Immature natural killer cell (primary cell): ENCODE data around the gene IL1RN. TPM values are rescaled to one million over a fixed set of nuclear protein-coding genes. Genes with fewer than 3 reads are reported as not detected.

ENCODE experiments used
- DNase-seq, 3 donors: peaks; one replicate each; pipeline ENCODE4 v3.0.0; 2022; ENCODE audit warnings: mixed read lengths in 1 of 3
- H3K27ac Mint-ChIP-seq, 6 donors: one replicate each; pipeline ENCODE4 v1.8.0; 2020; ENCODE audit warnings: mixed read lengths in 6 of 6, mild to moderate bottlenecking in 5 of 6, inconsistent platforms in 4 of 6, moderate library complexity in 3 of 6
- H3K27me3 Mint-ChIP-seq, 3 donors: one replicate each; pipeline ENCODE4 v1.8.0; 2020 to 2021; ENCODE audit warnings: low read depth in 3 of 3, mild to moderate bottlenecking in 3 of 3, mixed read lengths in 3 of 3, moderate library complexity in 3 of 3, inconsistent platforms in 1 of 3
- H3K36me3 Mint-ChIP-seq, 3 donors: one replicate each; pipeline ENCODE4 v1.8.0; 2020; ENCODE audit warnings: mixed read lengths in 3 of 3, inconsistent platforms in 2 of 3, mild to moderate bottlenecking in 2 of 3
- H3K4me1 Mint-ChIP-seq, 2 donors: one replicate each; pipeline ENCODE4 v1.8.0; 2020; ENCODE audit warnings: inconsistent platforms in 2 of 2, mild to moderate bottlenecking in 2 of 2, mixed read lengths in 2 of 2, moderate library complexity in 1 of 2
- H3K4me3 Mint-ChIP-seq, 5 donors: one replicate each; pipeline ENCODE4 v1.8.0; 2020; ENCODE audit warnings: mild to moderate bottlenecking in 5 of 5, mixed read lengths in 5 of 5, inconsistent platforms in 3 of 5, moderate library complexity in 3 of 5
- H3K9me3 Mint-ChIP-seq, 6 donors: one replicate each; pipeline ENCODE4 v1.8.0; 2020; ENCODE audit warnings: mild to moderate bottlenecking in 6 of 6, mixed read lengths in 6 of 6, inconsistent platforms in 4 of 6, moderate library complexity in 3 of 6
- polyA plus RNA-seq, 3 donors: library from polyadenylated mRNA; unstranded; fragments of 300-500 nt; fragmentation: Illumina TruSeq; gene quantifications; one replicate each; pipeline ENCODE4 v1.2.3, GENCODE V29; 2021

The IL1RN gene
- polyA plus RNA-seq = 1 to 10 TPM in 2 of 3 donors, under 1 TPM in 1; 0.44 to 2.3 (median 1.9) TPM

DNA sequence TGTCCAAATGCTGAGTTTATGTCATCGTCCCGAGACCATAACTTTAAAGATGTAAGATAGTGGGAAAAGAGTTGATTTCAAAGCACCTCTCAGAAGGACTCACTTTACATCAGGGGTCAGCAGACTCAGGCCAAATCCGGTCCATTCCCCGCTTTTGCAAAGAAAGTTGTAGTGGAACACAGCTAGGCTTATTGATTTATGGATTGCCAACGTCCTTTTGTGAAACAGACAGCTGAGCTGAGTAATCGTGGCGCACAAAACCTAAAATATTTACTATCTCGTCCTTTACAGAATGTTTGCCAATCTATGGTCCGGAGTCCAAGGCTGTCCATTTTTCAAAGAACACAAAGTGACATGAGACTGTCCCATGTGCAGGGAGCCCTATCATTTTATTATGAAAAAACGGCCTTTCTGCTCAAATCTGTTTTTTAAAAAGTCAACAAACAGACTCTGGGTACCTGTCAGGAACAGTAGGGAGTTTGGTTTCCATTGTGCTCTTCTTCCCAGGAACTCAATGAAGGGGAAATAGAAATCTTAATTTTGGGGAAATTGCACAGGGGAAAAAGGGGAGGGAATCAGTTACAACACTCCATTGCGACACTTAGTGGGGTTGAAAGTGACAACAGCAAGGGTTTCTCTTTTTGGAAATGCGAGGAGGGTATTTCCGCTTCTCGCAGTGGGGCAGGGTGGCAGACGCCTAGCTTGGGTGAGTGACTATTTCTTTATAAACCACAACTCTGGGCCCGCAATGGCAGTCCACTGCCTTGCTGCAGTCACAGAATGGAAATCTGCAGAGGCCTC is at the start of gene IL1RN:
Gene IL1RN (plus strand): TSS at position 754 of the 801 bp plus-strand sequence. CDS start 27 bp downstream, at position 781.
- peak within 1 kb of the TSS in 1 of 5 donors; percentile 38 for H3K4me3 Mint-ChIP-seq
- no peaks in the 10 kb centered on the region for H3K36me3 Mint-ChIP-seq
- H3K27me3 Mint-ChIP-seq = peaks cover 2 to 9% (median 5%) of the 10 kb centered on the region in 3 donors
- no peaks in the 10 kb centered on the region for H3K9me3 Mint-ChIP-seq
- peak in 2 of 3 donors; percentile 7 to 27 for DNase-seq
- H3K27ac Mint-ChIP-seq = peak within 1 kb of the TSS in 3 of 6 donors; percentile 20 to 38 (median 22)
- H3K4me1 Mint-ChIP-seq = peaks cover 18 to 20% of the 10 kb centered on the region in 2 donors

DNA sequence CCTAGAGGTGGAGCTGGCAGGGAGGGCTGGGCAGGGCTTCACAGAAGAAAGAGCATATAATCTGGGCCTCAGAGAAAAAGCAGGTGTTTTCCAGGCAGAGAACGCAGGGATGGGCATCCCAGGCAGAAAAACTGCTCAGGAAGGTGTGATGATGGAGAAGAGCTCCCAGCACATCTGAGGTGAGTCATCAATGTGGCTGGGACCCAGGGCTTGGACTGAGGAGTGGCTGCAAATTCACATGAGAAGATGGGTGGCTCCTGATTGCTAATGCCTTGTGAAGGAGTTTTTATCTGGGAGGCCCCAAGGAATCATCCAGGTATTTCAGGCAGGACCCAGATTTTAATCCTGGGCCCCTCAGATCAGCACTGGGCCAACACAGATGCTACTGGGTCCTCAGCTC is 49.5 kb upstream of the IL1RN start:
- H3K9me3 Mint-ChIP-seq = no peaks in the 10 kb centered on the region
- peaks cover 5 to 6% of the 10 kb centered on the region in 2 donors for H3K4me1 Mint-ChIP-seq
- no peaks in the 10 kb centered on the region for H3K36me3 Mint-ChIP-seq
- H3K27ac Mint-ChIP-seq = no peak overlapping the region
- no peak overlapping the region for H3K4me3 Mint-ChIP-seq
- H3K27me3 Mint-ChIP-seq = peaks cover 0 to 7% (median 7%) of the 10 kb centered on the region in 3 donors
- no peak for DNase-seq

GRCh38 chr2:113078350-113078839 is 49.0 kb upstream of the IL1RN start:
- no peak for DNase-seq
- peaks cover 5 to 6% of the 10 kb centered on the region in 2 donors for H3K4me1 Mint-ChIP-seq
- H3K9me3 Mint-ChIP-seq = no peaks in the 10 kb centered on the region
- H3K27ac Mint-ChIP-seq = no peak overlapping the region
- H3K27me3 Mint-ChIP-seq = peaks cover 0 to 6% (median 4%) of the 10 kb centered on the region in 3 donors
- H3K36me3 Mint-ChIP-seq = no peaks in the 10 kb centered on the region
- H3K4me3 Mint-ChIP-seq = no peak overlapping the region

- Mint-ChIP-seq H3K4me1 (peaks cover 5 to 6% of the 10 kb centered on the region in 2 donors), H3K9me3 (no peaks in the 10 kb centered on the region), H3K27ac (no peak overlapping the region), H3K27me3 (peaks cover 1 to 6% (median 4%) of the 10 kb centered on the region in 3 donors), H3K4me3 (no peak overlapping the region), H3K36me3 (no peaks in the 10 kb centered on the region)
- no peak for DNase-seq
These were observed 48.3 kb upstream of the IL1RN start for GRCh38 chr2:113079131-113079530.

- no peaks in the 10 kb centered on the region for H3K36me3 Mint-ChIP-seq
- H3K27me3 Mint-ChIP-seq = peaks cover 1 to 6% (median 4%) of the 10 kb centered on the region in 3 donors
- peak in 2 of 3 donors; percentile 12 to 18 for DNase-seq
- H3K4me1 Mint-ChIP-seq = peaks cover 1 to 2% of the 10 kb centered on the region in 2 donors
- no peak overlapping the region for H3K4me3 Mint-ChIP-seq
- H3K27ac Mint-ChIP-seq = no peak overlapping the region
- no peaks in the 10 kb centered on the region for H3K9me3 Mint-ChIP-seq
These were observed 47.3 kb upstream of the IL1RN start for GRCh38 chr2:113080134-113080533.

DNA sequence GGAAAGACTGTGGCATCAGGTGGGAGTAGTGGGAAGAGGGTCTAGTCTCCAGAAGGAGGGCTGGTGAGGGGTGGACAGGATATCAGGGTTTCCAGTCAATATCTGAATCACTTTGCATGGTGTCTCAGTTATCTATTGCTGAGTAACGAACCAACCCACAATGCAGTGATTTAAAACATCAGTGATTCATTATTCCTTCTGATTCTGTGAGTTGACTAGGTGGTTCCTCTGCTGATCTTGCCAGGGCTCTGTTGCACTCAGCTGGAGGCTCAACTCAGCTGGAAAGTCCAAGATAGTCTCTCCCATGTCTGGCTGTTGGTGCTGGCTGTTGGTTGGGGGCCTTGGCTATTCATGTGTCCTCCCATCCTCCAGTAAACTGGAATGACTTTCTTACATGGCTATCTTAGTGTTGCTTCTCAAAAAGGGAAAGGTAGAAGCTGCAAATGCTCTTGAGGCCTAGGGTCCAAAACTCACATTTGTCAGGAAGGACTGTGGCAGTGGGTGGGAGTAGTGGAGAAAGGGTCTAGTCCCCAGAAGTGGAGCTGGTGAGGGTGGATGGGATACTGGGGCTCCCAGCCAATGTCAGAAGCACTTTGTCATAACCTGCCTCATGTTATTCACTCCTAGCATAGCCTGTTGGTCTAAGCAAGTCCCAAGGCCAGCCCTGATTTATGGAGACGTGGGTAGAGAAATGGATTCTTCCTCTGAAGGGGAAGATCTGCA is 45.7 kb upstream of the IL1RN start:
- no peak for DNase-seq
- Mint-ChIP-seq H3K27me3 (peaks cover 1 to 9% (median 4%) of the 10 kb centered on the region in 3 donors), H3K4me3 (no peak overlapping the region), H3K27ac (no peak overlapping the region), H3K9me3 (no peaks in the 10 kb centered on the region), H3K4me1 (no peaks in the 10 kb centered on the region), H3K36me3 (no peaks in the 10 kb centered on the region)

GRCh38 chr2:113083296-113083695 is 44.1 kb upstream of the IL1RN start:
- H3K27me3 Mint-ChIP-seq = peaks cover 1 to 6% (median 4%) of the 10 kb centered on the region in 3 donors
- H3K9me3 Mint-ChIP-seq = no peaks in the 10 kb centered on the region
- DNase-seq = no peak
- H3K4me3 Mint-ChIP-seq = no peak overlapping the region
- H3K4me1 Mint-ChIP-seq = no peaks in the 10 kb centered on the region
- H3K27ac Mint-ChIP-seq = peak overlapping the region in 1 of 6 donors; percentile 5
- no peaks in the 10 kb centered on the region for H3K36me3 Mint-ChIP-seq

DNA sequence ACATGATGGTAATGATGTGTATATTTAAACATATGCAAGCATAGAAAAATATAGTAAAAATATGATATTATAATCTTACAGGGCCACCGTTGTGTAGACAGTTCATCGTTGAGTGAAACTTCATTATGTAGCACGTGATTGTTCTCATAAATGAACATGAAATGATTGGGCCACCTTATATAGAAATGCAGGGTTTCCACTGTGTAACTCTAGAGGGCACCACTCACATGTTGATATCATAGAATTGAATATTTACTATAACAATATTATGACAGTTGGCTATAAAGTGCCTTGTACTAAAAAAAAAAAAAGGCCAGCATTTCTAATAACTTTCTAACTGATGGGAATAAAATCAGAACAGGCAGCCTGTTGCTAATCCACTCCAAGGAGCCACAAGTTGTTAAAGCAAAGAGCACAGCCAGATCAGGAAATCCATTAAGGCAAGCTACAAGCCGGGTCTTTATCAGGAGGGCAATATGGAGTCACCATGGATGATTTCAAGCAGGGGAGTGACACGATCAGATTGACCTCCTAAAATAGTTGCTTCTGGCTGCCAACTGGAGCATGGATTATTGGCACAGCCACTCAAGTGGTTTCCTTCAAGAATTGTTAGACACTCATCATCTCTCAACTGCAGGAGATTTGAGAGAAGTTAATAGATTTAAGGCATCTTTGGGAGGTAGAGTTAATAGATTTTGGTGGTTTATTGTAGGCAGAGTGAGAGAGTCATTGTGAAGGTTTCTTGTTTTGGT is 43.0 kb upstream of the IL1RN start:
- Mint-ChIP-seq H3K9me3 (no peaks in the 10 kb centered on the region), H3K27me3 (peaks cover 1 to 6% (median 2%) of the 10 kb centered on the region in 3 donors), H3K36me3 (no peaks in the 10 kb centered on the region), H3K4me3 (no peak overlapping the region), H3K27ac (no peak overlapping the region), H3K4me1 (no peaks in the 10 kb centered on the region)
- DNase-seq = no peak

DNA sequence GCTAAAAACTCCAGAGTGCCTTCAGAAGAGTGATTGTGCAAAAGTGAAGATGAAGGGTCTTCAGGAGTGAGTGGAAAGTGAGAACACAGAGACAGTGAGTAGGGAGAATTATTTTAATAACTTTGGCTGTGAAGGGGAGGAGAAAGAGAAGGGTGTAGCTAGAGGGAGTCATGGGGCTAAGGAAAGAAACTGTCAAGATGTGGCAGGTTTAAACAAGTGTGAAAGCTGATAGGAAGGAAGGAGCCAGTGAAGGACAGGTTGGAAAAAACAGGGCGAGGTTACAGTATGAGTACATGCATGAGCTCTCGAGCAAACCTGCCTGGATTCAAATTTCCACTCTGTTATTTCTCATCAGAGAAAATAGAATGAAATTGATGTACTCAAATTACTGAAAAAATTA is 41.9 kb upstream of the IL1RN start:
- Mint-ChIP-seq H3K27me3 (peaks cover 1 to 6% (median 2%) of the 10 kb centered on the region in 3 donors), H3K4me3 (no peak overlapping the region), H3K36me3 (no peaks in the 10 kb centered on the region), H3K27ac (no peak overlapping the region), H3K4me1 (no peaks in the 10 kb centered on the region), H3K9me3 (no peaks in the 10 kb centered on the region)
- DNase-seq = no peak

DNA sequence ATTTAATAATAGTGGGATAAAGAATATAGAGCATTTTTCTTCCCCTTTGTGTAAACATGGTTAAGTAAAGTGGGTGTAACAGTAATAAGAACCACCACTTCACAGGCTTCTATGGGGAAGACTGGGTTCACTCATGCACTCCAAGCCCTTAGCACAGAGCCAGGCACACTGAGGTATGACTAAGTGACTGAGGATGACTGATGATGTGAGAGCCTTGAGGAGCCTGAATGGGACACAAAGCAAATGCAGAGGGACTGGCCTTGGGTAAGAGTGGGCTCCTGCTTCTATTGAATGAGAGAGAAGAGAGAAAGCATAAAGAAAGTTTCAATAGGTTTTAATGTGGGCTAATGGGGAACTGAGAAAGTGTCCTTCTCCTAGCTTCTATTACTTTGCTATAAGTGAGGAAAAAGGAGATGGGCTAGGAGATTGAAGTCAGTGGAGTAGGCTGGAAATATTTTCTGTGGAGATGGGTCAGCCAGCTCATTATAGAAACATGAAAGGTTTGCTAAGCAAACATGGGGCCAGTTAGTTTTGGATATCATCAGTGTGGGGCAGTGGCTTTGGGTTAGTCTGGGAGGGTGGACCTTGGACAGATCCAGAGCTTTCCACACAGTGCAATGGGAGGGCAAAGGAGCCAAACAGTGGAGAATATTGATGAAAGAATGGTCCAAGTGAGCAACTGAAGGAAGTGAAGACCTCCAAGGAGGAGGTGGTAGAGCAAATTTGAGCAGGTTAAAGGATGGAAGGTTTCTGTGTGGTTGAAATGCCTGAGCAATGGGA is 39.0 kb upstream of the IL1RN start:
- no peaks in the 10 kb centered on the region for H3K4me1 Mint-ChIP-seq
- peaks cover 0 to 4% (median 1%) of the 10 kb centered on the region in 3 donors for H3K27me3 Mint-ChIP-seq

DNA sequence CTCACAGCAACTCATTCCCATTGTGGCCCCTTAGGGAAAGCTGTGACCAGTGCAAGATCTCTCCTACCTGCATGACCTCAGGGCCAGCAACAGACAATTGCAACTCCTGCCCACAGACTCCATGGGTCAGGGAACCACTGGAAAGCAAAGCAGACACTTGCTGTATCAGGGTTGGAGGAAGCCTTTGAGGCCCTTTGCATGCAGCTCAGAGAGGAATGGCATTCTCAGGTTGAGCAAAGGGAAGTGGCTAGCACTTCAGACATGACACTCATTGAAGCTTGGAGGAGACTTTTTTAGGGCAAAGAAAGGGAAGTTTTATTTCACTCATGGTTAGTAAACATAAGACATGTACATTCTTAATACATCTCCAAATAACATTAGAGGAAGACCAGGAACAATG is 37.5 kb upstream of the IL1RN start:
- H3K36me3 Mint-ChIP-seq = no peaks in the 10 kb centered on the region
- H3K27ac Mint-ChIP-seq = no peak overlapping the region
- H3K9me3 Mint-ChIP-seq = no peaks in the 10 kb centered on the region
- H3K27me3 Mint-ChIP-seq = peaks cover 0 to 9% (median 0%) of the 10 kb centered on the region in 3 donors
- DNase-seq = no peak
- H3K4me1 Mint-ChIP-seq = no peaks in the 10 kb centered on the region
- no peak overlapping the region for H3K4me3 Mint-ChIP-seq

More for the DNA sequence above, 39.0 kb upstream of the IL1RN start:
- DNase-seq = no peak
- H3K36me3 Mint-ChIP-seq = no peaks in the 10 kb centered on the region
- H3K9me3 Mint-ChIP-seq = no peaks in the 10 kb centered on the region
- no peak overlapping the region for H3K4me3 Mint-ChIP-seq
- no peak overlapping the region for H3K27ac Mint-ChIP-seq

DNA sequence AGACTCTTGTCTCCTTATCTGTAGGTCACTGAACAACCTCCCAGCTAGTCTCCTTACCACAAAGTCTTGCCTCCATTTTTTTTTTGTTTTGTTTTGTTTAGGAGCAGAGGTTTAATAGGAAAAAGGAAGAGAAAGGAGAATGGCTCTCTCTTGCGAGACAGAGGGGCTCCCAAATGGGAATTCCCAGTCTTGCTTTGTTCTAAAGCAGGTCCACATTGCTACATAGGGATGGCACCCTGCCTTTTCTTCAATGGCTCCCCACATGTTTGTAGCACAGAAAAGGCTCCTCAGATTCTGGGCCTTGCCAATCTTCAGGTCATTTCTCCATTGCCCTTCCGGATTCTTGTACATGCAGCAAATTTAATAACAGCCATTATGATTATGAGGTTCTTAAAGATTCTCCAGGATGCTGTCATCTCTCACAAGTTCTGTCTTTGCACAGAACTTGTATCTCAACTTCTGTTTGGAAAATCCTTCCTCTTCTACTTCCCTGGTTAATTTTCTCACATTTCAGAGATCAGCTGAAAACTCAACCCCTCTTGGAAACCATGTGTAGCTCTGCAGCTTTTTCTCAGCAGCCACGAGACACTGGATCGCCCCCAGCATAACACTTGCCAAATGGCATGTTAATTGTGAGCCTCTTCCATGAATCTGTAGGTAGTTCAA is 36.0 kb upstream of the IL1RN start:
- no peak for DNase-seq
- H3K36me3 Mint-ChIP-seq = no peaks in the 10 kb centered on the region

More for the DNA sequence above, 36.0 kb upstream of the IL1RN start:
- Mint-ChIP-seq H3K4me3 (no peak overlapping the region), H3K27me3 (peaks cover 0 to 5% (median 3%) of the 10 kb centered on the region in 3 donors), H3K9me3 (no peaks in the 10 kb centered on the region), H3K27ac (no peak overlapping the region), H3K4me1 (no peaks in the 10 kb centered on the region)
